Smooth muscle cell of the brain vasculature (primary cell): Measurements from ENCODE around the gene LPIN3.

Source experiments
- DNase-seq: peaks from one replicate; pipeline ENCODE4 v3.0.0-alpha.2; 2012; ENCODE audit warnings: low read depth, low spot score

The LPIN3 gene

DNA sequence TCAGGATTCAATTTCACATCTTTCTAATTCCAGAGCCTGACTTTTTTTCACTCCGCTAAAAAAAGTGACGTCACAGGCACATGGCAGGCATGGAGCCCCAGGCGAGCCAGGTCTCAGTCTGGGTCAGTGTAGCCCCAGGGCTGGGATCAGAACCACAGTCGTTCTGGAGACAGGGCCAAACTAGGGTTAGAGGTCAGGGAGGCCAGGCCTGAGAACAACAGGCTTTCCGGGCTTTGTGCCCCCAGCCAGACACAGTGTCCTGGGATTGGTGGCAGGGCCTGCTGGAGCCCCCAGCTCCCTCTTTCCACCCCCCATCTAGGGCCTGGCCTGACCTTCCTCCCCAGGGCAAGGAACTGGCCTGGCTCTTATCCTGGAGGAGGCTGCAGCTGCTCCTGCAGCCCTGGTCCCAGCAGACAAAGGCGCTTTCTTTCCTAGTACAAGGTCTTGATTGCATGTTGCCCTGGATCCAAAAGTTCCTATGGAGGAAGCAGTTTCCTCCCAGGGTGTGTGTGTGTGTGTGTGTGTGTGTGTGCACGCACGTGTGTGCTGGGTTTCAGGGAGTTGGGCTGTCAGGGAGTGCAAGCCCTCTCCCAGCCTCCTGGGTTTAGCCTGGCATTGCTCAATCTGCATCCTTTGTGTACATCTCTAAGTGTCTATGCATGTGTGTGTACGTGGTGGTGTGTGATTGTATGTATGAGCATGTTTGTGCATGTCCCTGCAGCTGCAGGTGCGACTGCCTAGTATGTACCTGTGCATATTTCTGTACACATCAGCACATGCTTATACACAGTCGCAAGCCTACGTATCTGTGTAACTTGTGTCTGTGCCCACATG, 52.5 kb downstream of the LPIN3 start:
- no peak for DNase-seq

DNA sequence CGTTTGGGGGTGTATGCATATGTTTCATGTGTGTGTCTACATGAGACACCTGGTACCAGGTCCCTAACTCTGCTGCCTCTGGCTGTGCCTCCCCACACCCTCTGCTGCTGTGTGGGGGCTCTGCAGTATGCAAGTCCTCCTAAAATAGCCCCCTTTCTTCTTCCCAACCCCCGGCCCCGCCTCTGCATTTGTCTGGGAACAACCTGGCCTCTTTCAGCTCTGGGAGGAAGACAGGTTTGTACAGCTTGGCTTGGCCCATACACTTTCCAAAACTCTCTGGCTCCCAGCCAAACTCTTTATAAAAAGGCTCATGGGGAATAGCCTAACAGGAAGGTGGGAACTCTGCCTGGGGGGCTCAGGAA, 53.1 kb downstream of the LPIN3 start:
- DNase-seq: no peak

DNA sequence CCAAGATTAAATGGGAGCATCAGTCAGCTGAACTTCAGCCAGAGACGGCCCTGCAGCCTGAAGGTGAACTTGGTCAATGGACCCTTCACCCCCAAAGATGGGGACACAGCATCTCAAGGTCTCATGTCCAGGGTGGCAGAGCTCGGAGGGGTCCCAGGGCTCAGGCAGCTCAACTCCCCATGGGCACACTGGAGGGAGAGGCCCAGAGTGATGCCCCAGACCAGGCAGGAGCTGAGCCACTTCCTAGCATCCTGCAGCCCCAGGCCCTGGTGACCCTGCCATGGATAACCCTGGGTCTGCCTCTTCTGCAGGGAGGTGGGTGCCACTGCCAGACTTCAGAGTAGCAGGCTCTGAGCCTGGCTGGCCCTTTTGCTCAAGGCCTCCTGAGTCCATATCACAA, 53.5 kb downstream of the LPIN3 start:
- DNase-seq: no peak

DNA sequence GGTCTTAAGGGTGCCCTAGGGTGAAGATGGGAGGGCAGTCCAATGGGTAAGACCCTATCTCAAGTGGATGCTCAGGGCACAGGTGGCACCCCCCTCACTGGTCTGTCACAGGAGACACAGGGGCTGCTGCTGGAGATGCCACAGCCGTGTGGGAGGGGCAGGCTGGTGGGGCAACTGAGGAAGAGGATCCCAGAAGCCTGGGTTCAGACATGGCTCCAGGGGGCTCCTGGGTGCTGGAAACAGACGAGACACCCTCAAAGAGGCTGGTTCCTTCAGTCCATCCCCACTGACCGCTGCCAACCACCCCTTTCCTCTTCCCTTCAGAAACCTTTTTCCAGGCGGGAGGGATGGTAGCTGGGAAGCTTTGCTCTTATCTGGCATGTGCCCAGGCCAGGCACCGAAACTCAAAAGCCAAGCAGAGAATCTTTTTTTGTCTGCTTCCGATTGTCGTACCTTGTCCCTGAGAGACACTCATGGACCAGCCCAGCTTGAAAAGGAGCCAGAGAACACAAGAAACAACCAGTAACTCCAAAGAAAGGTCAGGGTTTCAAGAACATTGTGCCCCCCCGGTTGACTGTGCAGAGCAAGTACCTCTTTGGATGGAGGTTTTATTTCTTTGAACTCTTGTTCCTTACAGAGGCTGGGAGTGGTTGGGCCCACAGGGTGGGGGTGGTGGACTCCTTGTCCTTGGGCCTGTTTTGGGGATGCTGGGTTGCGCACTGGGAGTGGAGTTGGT, 54.5 kb downstream of the LPIN3 start:
- no peak for DNase-seq

GRCh38 chr20:41395667-41396664, 55.3 kb downstream of the LPIN3 start:
- DNase-seq: no peak

GRCh38 chr20:41398408-41398807, 57.8 kb downstream of the LPIN3 start:
- DNase-seq: no peak

- no peak for DNase-seq
These were observed 63.0 kb downstream of the LPIN3 start for GRCh38 chr20:41403604-41404003.

- no peak for DNase-seq
These were observed 64.8 kb downstream of the LPIN3 start for GRCh38 chr20:41405436-41405835.

DNA sequence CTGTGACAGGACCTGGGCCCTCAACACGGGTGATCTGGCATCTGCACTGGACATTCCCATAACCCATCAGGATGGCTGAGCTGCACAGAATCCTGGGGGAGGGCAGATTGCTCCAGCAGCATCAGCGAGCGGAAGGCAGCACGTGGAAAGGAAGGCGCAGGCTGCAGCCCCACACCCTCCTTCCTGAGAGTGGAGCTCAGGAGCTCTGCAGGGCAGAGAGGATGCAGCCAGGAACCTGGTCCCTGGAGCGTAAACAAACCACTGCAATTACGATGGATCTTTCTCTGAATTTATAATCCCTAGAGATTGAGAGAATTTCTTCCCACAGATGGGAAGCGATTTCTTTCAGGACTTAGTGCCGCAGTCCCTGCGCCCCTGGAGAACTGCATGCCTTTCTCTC, 65.7 kb downstream of the LPIN3 start:
- DNase-seq: no peak

- DNase-seq: no peak
These were observed 66.3 kb downstream of the LPIN3 start for GRCh38 chr20:41406896-41407444.

GRCh38 chr20:41407607-41408006, 67.0 kb downstream of the LPIN3 start:
- DNase-seq: no peak

- no peak for DNase-seq
These were observed 67.7 kb downstream of the LPIN3 start for GRCh38 chr20:41408156-41408794.

DNA sequence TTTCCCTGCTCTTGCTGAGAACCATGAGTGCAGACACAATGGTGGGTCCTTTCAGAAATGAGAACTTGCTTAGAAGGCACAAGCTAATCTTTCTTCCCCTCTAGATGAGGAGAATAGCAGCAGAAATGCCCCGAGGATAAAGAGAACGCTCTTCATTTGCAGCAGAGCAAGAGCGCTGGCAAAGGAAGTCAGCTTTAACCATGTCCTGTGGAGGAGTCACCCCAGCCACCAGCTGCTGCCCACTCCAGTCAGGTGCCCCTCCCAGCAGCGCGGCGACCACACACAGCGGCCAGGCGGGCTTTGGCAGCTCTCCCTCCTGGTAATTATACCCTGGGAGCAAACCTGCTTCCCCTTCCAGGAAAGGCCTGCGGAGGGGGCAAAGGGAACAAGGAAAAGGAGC, 68.4 kb downstream of the LPIN3 start:
- no peak for DNase-seq
